GM06990 (cell line): ENCODE results near the gene HAO2.
"Not testable (repeated sequence)": the region's sequence is repeated elsewhere in the genome, so short reads cannot be mapped to it uniquely, and the experiment has no call there.

Experiments
- DNase-seq: peaks from one replicate; pipeline ENCODE4 v3.0.0-alpha.2; 2011; ENCODE audit not compliant: insufficient read length; ENCODE audit errors: extremely low read depth
- H3K27me3 ChIP-seq: replicated peaks from 2 replicates; pipeline ENCODE4 v1.6.0; 2011; ENCODE audit warnings: low read length; ENCODE audit not compliant: control insufficient read depth, insufficient read depth
- H3K36me3 ChIP-seq: 2 replicates; pipeline ENCODE4 v1.5.1; 2011; ENCODE audit warnings: low read length; ENCODE audit not compliant: control insufficient read depth, insufficient read depth
- H3K4me3 ChIP-seq: replicated peaks from 2 replicates; pipeline ENCODE4 v1.5.1; 2011; ENCODE audit warnings: low read depth, mild to moderate bottlenecking, control low read depth, low read length
- TF ChIP-seq, protein P1 (sequence below): IDR thresholded peaks from 2 replicates; pipeline ENCODE4 v1.5.1; 2011; ENCODE audit warnings: low read length, control low read depth, mild to moderate bottlenecking, inconsistent platforms; ENCODE audit not compliant: insufficient read depth, poor library complexity, severe bottlenecking

HAO2 gene

DNA sequence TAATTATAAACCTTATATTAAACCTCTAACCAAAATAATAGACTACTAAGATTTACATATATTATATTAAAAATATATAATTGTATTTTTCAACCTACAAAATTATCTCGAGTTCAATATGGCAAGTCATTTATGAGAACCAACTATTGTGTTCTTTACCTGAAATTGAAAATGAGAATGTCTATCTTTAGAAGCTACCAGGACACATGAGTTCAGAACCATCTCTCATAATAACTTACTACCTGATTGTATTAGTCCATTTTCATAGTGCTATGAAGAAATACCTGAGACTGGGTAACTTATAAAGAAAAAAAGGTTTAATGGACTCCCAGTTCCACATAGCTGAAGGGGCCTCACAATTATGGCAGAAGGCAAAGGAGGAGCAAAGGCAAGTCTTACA lies 6.8 kb downstream of the HAO2 start:
- Histone ChIP-seq H3K36me3 (no peaks in the 10 kb centered on the region), H3K27me3 (no peaks in the 10 kb centered on the region), H3K4me3 (no peak overlapping the region)
- DNase-seq, result no peak
- TF ChIP-seq, protein P1, sequence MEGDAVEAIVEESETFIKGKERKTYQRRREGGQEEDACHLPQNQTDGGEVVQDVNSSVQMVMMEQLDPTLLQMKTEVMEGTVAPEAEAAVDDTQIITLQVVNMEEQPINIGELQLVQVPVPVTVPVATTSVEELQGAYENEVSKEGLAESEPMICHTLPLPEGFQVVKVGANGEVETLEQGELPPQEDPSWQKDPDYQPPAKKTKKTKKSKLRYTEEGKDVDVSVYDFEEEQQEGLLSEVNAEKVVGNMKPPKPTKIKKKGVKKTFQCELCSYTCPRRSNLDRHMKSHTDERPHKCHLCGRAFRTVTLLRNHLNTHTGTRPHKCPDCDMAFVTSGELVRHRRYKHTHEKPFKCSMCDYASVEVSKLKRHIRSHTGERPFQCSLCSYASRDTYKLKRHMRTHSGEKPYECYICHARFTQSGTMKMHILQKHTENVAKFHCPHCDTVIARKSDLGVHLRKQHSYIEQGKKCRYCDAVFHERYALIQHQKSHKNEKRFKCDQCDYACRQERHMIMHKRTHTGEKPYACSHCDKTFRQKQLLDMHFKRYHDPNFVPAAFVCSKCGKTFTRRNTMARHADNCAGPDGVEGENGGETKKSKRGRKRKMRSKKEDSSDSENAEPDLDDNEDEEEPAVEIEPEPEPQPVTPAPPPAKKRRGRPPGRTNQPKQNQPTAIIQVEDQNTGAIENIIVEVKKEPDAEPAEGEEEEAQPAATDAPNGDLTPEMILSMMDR, result no peak

DNA sequence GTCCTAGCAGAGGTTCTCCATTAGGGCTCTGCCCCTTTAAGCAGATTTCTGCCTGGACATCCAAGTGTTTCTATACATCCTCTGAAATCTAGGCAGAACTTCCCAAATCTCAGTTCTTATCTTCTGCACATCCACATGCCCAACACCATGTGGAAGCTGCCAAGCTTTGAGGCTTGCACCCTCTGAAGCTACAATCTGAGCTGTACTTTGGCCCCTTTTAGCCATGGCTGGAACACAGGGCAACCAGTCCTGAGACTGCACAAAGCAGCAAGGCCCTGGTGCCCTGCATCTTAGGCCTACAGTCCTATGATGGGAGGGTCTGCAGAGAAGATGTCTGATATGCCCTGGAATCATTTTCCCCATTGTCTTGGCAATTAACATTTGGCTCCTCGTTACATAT lies 8.0 kb downstream of the HAO2 start:
- no peaks in the 10 kb centered on the region for H3K36me3 ChIP-seq
- no peaks in the 10 kb centered on the region for H3K27me3 ChIP-seq
- TF ChIP-seq, protein P1, result no peak
- DNase-seq, result no peak
- no peak overlapping the region for H3K4me3 ChIP-seq

DNA sequence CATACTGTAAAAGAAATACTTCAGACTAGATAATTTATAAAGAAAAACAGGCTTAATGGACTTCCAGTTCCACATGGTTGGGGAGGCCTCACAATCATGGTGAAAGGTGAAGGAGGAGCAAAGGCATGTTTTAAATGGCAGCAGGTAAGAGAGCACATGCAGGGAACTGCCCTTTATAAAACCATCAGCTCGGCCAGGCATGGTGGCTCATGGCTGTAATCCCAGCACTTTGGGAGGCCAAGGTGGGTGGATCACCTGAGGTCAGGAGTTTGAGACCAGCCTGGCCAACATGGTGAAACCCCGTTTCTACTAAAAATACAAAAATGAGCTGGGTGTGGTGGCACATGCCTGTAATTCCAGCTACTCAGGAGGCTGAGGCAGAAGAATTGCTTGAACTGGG lies 9.0 kb downstream of the HAO2 start:
- H3K4me3 ChIP-seq, H3K27me3 ChIP-seq, H3K36me3 ChIP-seq, DNase-seq: not testable (repeated sequence)

DNA sequence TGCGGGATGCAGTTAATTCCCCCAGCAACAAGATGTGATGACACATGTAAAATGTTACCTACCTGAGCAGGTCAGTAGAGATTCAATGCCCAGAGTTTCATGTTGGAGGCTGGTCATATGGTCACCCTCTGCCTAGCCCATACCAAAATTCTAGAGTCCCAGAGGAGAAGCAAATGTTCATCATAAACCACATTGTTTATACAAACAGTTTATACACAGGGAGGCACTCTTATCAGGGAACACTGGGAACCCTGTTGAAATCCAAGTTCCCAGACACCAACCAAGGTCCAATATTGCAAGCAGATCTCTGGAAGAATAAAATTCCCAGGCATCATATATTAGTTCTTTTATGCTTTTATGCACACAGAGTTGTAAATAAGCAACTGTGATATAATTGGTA lies 10.5 kb downstream of the HAO2 start:
- Histone ChIP-seq H3K36me3 (no peaks in the 10 kb centered on the region), H3K4me3 (no peak overlapping the region), H3K27me3 (no peaks in the 10 kb centered on the region)
- DNase-seq, result no peak
- TF ChIP-seq, protein P1, result no peak

DNA sequence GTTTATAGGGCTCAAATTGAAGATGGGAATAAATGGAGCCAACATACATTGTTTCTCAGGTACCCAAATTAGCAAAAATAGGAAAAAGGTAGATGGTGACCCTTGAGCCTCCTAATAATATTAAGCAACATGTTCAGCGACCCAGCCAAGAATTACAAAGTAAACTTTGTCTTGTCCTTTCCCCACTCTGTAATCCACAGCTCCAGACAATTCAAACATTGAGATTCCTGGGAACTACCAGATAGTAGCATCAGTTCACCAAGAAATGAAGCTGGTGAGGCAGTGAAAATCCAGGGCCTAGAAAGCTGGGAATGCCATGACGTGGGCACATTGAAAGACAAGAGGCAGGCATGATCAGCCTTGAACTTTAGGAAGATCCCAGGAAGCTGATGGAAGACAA lies 11.7 kb downstream of the HAO2 start:
- Histone ChIP-seq H3K36me3 (no peaks in the 10 kb centered on the region), H3K4me3 (no peak overlapping the region), H3K27me3 (no peaks in the 10 kb centered on the region)
- TF ChIP-seq, protein P1, result no peak
- DNase-seq, result no peak

DNA sequence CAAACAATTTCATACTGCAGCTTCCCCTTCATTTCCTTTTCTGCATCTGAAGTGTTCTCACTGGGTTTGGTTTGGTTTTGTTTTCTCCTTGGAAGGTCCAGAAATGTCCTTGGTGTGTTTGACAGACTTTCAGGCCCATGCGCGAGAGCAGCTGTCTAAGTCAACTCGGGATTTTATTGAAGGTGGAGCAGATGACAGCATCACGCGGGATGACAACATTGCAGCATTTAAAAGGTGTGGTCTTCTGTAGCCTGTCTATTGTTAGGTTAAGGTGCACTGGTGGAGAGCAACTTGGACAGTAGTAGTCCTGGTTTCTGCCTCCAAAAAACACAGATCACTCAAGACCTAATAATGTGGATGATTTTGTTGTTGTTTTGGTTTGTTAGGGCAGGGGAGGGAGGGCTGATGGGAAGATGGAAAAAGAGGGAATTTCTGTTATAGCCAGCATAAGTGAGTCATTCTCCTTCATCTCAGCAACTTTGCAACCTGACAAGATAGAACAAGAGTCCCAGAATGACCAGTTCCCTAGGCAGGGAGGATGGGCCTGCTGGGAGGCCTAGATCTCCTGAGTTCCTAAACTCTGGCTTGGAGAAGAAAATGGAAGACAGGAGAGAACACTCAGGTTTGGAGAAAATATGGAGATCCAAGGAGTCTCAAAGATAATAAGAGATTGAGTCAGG lies 12.5 kb downstream of the HAO2 start:
- TF ChIP-seq, protein P1, result no peak
- H3K4me3 ChIP-seq, result no peak overlapping the region
- no peaks in the 10 kb centered on the region for H3K36me3 ChIP-seq

More for the DNA sequence above, 12.5 kb downstream of the HAO2 start:
- no peak for DNase-seq
- H3K27me3 ChIP-seq, result no peaks in the 10 kb centered on the region
